GM12878 (cell line): ENCODE data around the gene P2RX2. TPM values are rescaled to one million over a fixed set of nuclear protein-coding genes. Genes with fewer than 3 reads are reported as not detected.

Experiments
- ATAC-seq: fragments of 200-7000 bp; cut with Tn5 transposase; 3 replicates; pipeline ENCODE4 v1.9.1; 2020; ENCODE audit warnings: mild to moderate bottlenecking, moderate library complexity
- BruUV-seq: library from RNA; stranded (reverse); fragments of 400-500 nt; replicated peaks from 2 replicates; lab custom pipeline; 2021; lab: Mats Ljungman, UMichigan
- CTCF ChIA-PET: fragments of 300-600 bp; sonication (Branson Sonifier 250); formaldehyde crosslinking; extraction: SDS; loops from one replicate; lab custom pipeline; 2021; ENCODE audit warnings: inconsistent platforms; lab: Yijun Ruan, JAX
- POLR2A ChIA-PET: fragments of 350-600 bp; formaldehyde crosslinking; extraction: SDS; loops from one replicate; lab custom pipeline; 2021; ENCODE audit warnings: inconsistent platforms; lab: Charles Lee
- RAD21 ChIA-PET: fragments of 300-600 bp; sonication (Branson Sonifier 250); formaldehyde crosslinking; loops from one replicate; lab custom pipeline; 2023; ENCODE audit warnings: antibody characterized with exemption; ENCODE audit not compliant: unreplicated experiment; lab: Charles Lee
- SMC1A ChIA-PET: fragments of 300-600 bp; sonication (Branson Sonifier 250); formaldehyde crosslinking; loops from one replicate; lab custom pipeline; 2023; ENCODE audit not compliant: unreplicated experiment, uncharacterized antibody; lab: Charles Lee
- DNase-seq: peaks from one replicate; pipeline ENCODE4 v3.0.0-alpha.2; 2011; ENCODE audit warnings: low read depth, low spot score
- FAIRE-seq: peaks from 3 replicates; lab custom pipeline; 2011; peaks lifted over from hg19 to GRCh38; lab: Jason Lieb, UNC
- H2AFZ ChIP-seq: 2 replicates; pipeline ENCODE4 v1.6.0; 2011; ENCODE audit warnings: low read depth, low read length, control low read depth; ENCODE audit not compliant: control insufficient read depth
- H3K27ac ChIP-seq: 2 replicates; pipeline ENCODE4 v1.5.1; 2011; ENCODE audit warnings: control low read depth; ENCODE audit not compliant: control insufficient read depth, insufficient read depth
- H3K27me3 ChIP-seq, 2 experiments: replicated peaks in 1 of 2; 2 replicates each; pipeline versions ENCODE4 v1.6.0 to v1.6.1; 2011; ENCODE audit warnings: low read length in 1 of 2; ENCODE audit not compliant: control insufficient read depth in 2 of 2, insufficient read depth in 2 of 2
- H3K36me3 ChIP-seq, 2 experiments: 2 replicates each; pipeline ENCODE4 v1.5.1; 2011; ENCODE audit warnings: low read length in 1 of 2; ENCODE audit not compliant: control insufficient read depth in 2 of 2, insufficient read depth in 2 of 2
- H3K4me1 ChIP-seq: 2 replicates; pipeline ENCODE4 v1.6.1; 2011; ENCODE audit warnings: mild to moderate bottlenecking, low read length, moderate library complexity, mixed read lengths; ENCODE audit not compliant: control insufficient read depth, insufficient read depth
- H3K4me2 ChIP-seq: 2 replicates; pipeline ENCODE4 v1.6.0; 2011; ENCODE audit warnings: control low read depth; ENCODE audit not compliant: control insufficient read depth, insufficient read depth
- H3K4me3 ChIP-seq: fragments of 200-600 bp; sonication (generic); 2 replicates; pipeline ENCODE4 v1.5.1; 2016
- H3K79me2 ChIP-seq: 2 replicates; pipeline ENCODE4 v1.6.0; 2011; ENCODE audit warnings: low read length; ENCODE audit not compliant: control insufficient read depth, insufficient read depth
- H3K9ac ChIP-seq: 2 replicates; pipeline ENCODE4 v1.8.0; 2011; ENCODE audit warnings: low read length, control low read depth, mixed read lengths; ENCODE audit not compliant: control insufficient read depth, insufficient read depth
- H3K9me3 ChIP-seq: replicated peaks from 3 replicates; pipeline ENCODE4 v1.5.1; 2011; ENCODE audit warnings: mild to moderate bottlenecking, low read length; ENCODE audit not compliant: control insufficient read depth, insufficient read depth
- H4K20me1 ChIP-seq: 2 replicates; pipeline ENCODE4 v1.6.0; 2011; ENCODE audit not compliant: control insufficient read depth, insufficient read depth
- CEBPZ ChIP-seq: fragments of 150-350 bp; IDR thresholded peaks from 2 replicates; pipeline ENCODE4 v1.6.1; 2016; ENCODE audit warnings: low read depth, low read length
- CHD2 ChIP-seq: IDR thresholded peaks from 2 replicates; pipeline ENCODE4 v1.6.1; 2011; ENCODE audit warnings: low read depth, low read length, improper control_type of control experiment, borderline replicate concordance
- EGR1 ChIP-seq, 2 experiments: IDR thresholded peaks; 1 replicate in 1 of 2; 2 replicates in 1 of 2; pipeline ENCODE4 v1.6.1; 2011 to 2012; ENCODE audit warnings: low read depth in 2 of 2, low read length in 2 of 2, borderline replicate concordance in 1 of 2, mild to moderate bottlenecking in 1 of 2, moderate library complexity in 1 of 2
- FOS ChIP-seq: IDR thresholded peaks from 3 replicates; pipeline ENCODE4 v1.6.1; 2011; ENCODE audit warnings: borderline replicate concordance; ENCODE audit not compliant: insufficient read length; ENCODE audit errors: extremely low read depth
- HDAC6 ChIP-seq: fragments of 200-600 bp; sonication (generic); IDR thresholded peaks from one replicate; pipeline ENCODE4 v1.8.0; 2017; ENCODE audit warnings: antibody characterized with exemption; ENCODE audit not compliant: unreplicated experiment
- IRF4 ChIP-seq: IDR thresholded peaks from 2 replicates; pipeline ENCODE4 v1.6.1; 2011; ENCODE audit warnings: low read depth, low read length
- KLF5 ChIP-seq: fragments of 450-650 bp; IDR thresholded peaks from 2 replicates; pipeline ENCODE4 v1.6.1; 2014; ENCODE audit warnings: mild to moderate bottlenecking; ENCODE audit not compliant: partially characterized antibody
- LARP7 ChIP-seq: fragments of 450-650 bp; IDR thresholded peaks from 2 replicates; pipeline ENCODE4 v1.6.1; 2017; ENCODE audit warnings: mild to moderate bottlenecking
- POLR2AphosphoS5 ChIP-seq: IDR thresholded peaks from 2 replicates; pipeline ENCODE4 v1.6.1; 2011; ENCODE audit warnings: mild to moderate bottlenecking, low read length, inconsistent platforms
- RCOR1 ChIP-seq: conservative IDR thresholded peaks from 2 replicates; pipeline ENCODE4 v1.6.1; 2012; ENCODE audit warnings: low read depth, low read length, improper control_type of control experiment
- SMAD1 ChIP-seq: fragments of 450-650 bp; IDR thresholded peaks from 2 replicates; pipeline ENCODE4 v1.6.1; 2018; ENCODE audit warnings: mild to moderate bottlenecking, low read depth; ENCODE audit not compliant: partially characterized antibody
- SMAD5 ChIP-seq: IDR thresholded peaks from 2 replicates; pipeline ENCODE4 v1.6.1; 2016; ENCODE audit warnings: antibody characterized with exemption, low read depth
- STAT1 ChIP-seq: fragments of 450-650 bp; conservative IDR thresholded peaks from 2 replicates; pipeline ENCODE4 v1.6.1; 2014; ENCODE audit warnings: antibody characterized with exemption, mild to moderate bottlenecking
- TBL1XR1 ChIP-seq: IDR thresholded peaks from 2 replicates; pipeline ENCODE4 v1.6.1; 2012; ENCODE audit warnings: low read depth, low read length, improper control_type of control experiment
- TCF7 ChIP-seq: IDR thresholded peaks from 2 replicates; pipeline ENCODE4 v1.6.1; 2014; ENCODE audit warnings: antibody characterized with exemption, borderline replicate concordance
- ZNF687 ChIP-seq: fragments of 450-650 bp; IDR thresholded peaks from 2 replicates; pipeline ENCODE4 v1.6.1; 2017; ENCODE audit warnings: mild to moderate bottlenecking, moderate library complexity
- WGBS: methylation state at CpG from one replicate; pipeline ENCODE4 v1.1.6; 2016; ENCODE audit warnings: low lambda C conversion rate; ENCODE audit not compliant: insufficient replicate concordance, insufficient coverage; ENCODE audit errors: missing lambda C conversion rate; 5-methylcytosine and 5-hydroxymethylcytosine counted together
- in situ Hi-C: fragments of 300-500 bp; cut with MboI; formaldehyde crosslinking; loops from 9 replicates; pipeline ENCODE4 v1.14.3; 2018; ENCODE audit warnings: mixed read lengths
- intact Hi-C: fragments of 100-400 bp; cut with micrococcal nuclease; formaldehyde crosslinking; loops from one replicate; pipeline ENCODE4 v1.14.2; 2022; ENCODE audit not compliant: unreplicated experiment
- polyA plus RNA-seq, 11 experiments: library from polyadenylated mRNA; depleted of rRNA in 4 of 11; unstranded in 6 of 11; stranded (reverse) in 5 of 11; fragments of >200 nt; fragmentation: Nextera tagmentation in 4 of 11; fragmentation: Illumina TruSeq in 1 of 11; extraction: Ambion mirVana in 4 of 11; extraction: Trizol in 1 of 11; gene quantifications; 1 replicate in 1 of 11; 2 replicates in 10 of 11; pipeline versions ENCODE4 v1.2.1 to v1.2.3, GENCODE V29; 2011 to 2016; ENCODE audit warnings: inconsistent platforms in 2 of 11, missing spikeins in 2 of 11, low read depth in 1 of 11
- total RNA-seq, 4 experiments: library from RNA; depleted of rRNA in 3 of 4; stranded (reverse); fragments of >200 nt in 3 of 4; fragmentation: Illumina TruSeq in 1 of 4; extraction: Trizol in 1 of 4; gene quantifications; 2 replicates each; pipeline versions ENCODE4 v1.2.1 to v1.2.3, GENCODE V29; 2013 to 2021

The P2RX2 gene
- total and polyA plus RNA-seq, 10 of the 15 experiments (the other 5 are each of a cell fraction or from before 2014, with no cell fraction given) = not detected

- TF ChIP-seq CEBPZ (no peak), IRF4 (no peak)
Measured at GRCh38 chr12:132665794-132666193, 47.2 kb downstream of the P2RX2 start (continued).

GRCh38 chr12:132668191-132669088 lies 49.9 kb downstream of the P2RX2 start:
- BruUV-seq = no TSS peak
- POLR2A ChIA-PET = no interaction called here
- SMC1A ChIA-PET = no interaction called here
- DNase-seq (no peak), ATAC-seq (no peak), FAIRE-seq (no peak)
- CTCF ChIA-PET = no interaction called here
- H3K79me2 ChIP-seq = no peaks in the 10 kb centered on the region
- H2AFZ ChIP-seq = no peak overlapping the region
- in situ Hi-C loops = no loop called here
- intact Hi-C loops = no loop called here
- H3K36me3 ChIP-seq = peaks cover 24 to 45% of the 10 kb centered on the region in 2 experiments
- H3K4me2 ChIP-seq = no peak overlapping the region
- no peaks in the 10 kb centered on the region for H3K27me3 ChIP-seq
- H3K27ac ChIP-seq = no peak overlapping the region
- no peak overlapping the region for H3K4me3 ChIP-seq
- RAD21 ChIA-PET = no interaction called here
- H3K9me3 ChIP-seq = no peaks in the 10 kb centered on the region
- 92% methylated on average over 30 of the region's 30 CpGs for WGBS
- no peaks in the 10 kb centered on the region for H3K4me1 ChIP-seq
- H4K20me1 ChIP-seq = no peaks in the 10 kb centered on the region
- H3K9ac ChIP-seq = no peak overlapping the region
- TF ChIP-seq EGR1 (IDR thresholded peaks at IDR 0.05; ENCODE audit: borderline replicate concordance in 1 of 2, low read depth in 2 of 2, low read length in 2 of 2) = no peak
- TF ChIP-seq SMAD5 = no peak
- no peak for TF ChIP-seq LARP7
- no peak for TF ChIP-seq TCF7
- no peak for TF ChIP-seq STAT1
- no peak for TF ChIP-seq KLF5
- no peak for TF ChIP-seq RCOR1
- no peak for TF ChIP-seq ZNF687
- TF ChIP-seq CHD2 = no peak
- no peak for TF ChIP-seq FOS
- no peak for TF ChIP-seq HDAC6
- no peak for TF ChIP-seq SMAD1
- TF ChIP-seq POLR2AphosphoS5 = no peak
- no peak for TF ChIP-seq TBL1XR1
